GOT3 (cell line): ENCODE data around the gene PROC.
"Not testable (repeated sequence)": the region's sequence is repeated elsewhere in the genome, so short reads cannot be mapped to it uniquely, and the experiment has no call there.

Experiments
- DNase-seq: peaks from one replicate; lab custom pipeline; 2025; ENCODE audit warnings: mixed read lengths; lab: John Stamatoyannopoulos, UW

PROC gene

GRCh38 chr2:127394492-127394891 lies 23.7 kb upstream of the PROC start:
- no peak for DNase-seq

GRCh38 chr2:127397568-127398238 lies 20.5 kb upstream of the PROC start:
- no peak for DNase-seq

DNA sequence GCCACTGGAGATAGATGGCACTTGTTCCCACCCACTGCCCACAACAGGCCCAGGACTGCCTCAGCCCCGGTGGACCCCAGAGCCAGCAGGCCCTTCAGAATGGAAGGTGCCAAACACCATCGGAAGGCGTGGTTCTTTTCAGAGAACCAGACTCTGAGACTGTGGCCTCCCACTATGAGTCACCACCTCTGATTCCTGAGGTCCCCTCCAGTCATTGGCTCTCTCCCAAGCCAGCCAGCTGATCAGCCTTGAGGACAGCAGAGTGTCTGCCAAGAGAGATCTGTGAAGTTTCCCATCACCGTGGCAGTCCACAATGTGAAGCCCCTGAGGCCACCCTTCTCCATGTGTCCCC lies 20.0 kb upstream of the PROC start:
- peak; percentile 28 for DNase-seq

DNA sequence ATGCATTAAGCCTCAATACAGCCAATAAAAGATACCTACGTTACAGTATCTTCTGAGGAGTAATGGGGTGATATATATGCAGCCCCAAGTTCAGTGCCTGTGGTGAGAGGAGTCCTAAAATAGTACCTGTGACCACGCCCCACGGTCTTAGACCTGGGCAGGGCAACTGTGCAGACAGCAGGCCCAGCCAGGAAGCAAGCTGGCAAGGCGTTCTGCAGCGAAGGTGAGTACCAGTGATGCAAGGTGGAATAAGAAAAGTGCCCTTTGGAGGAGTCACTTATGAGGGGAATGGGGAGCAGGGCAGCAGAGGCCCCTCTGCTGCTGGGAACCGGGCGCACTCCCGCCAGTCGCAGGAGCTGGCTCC lies 17.7 kb upstream of the PROC start:
- DNase-seq = no peak

- no peak for DNase-seq
Observed at GRCh38 chr2:127400897-127401756, 17.1 kb upstream of the PROC start.

GRCh38 chr2:127401757-127402695 lies 16.2 kb upstream of the PROC start:
- DNase-seq = no peak

DNA sequence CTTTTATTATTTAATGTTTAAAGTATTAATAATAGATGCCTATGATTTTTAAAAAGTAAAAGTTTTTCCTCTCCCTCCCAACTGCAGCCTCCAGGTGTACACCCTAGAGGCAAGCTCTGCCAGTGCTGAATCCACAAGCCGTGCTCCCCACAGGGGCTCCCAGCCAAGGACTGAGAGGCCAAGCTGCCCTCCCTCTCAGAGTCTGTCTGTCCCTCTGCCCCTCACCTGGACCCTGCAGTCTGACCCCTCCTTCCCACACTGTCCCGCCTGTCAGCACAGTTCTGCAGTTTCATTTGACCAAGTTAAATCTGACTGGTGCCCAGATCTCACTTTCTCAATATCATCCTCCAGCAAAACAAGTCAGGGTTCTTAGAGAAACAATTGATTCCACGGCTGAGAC lies 14.8 kb upstream of the PROC start:
- no peak for DNase-seq

GRCh38 chr2:127404466-127405254 lies 13.6 kb upstream of the PROC start:
- DNase-seq = no peak

GRCh38 chr2:127405255-127405610 lies 13.0 kb upstream of the PROC start:
- no peak for DNase-seq

- DNase-seq = no peak
Observed at GRCh38 chr2:127406454-127406853, 11.8 kb upstream of the PROC start.

DNA sequence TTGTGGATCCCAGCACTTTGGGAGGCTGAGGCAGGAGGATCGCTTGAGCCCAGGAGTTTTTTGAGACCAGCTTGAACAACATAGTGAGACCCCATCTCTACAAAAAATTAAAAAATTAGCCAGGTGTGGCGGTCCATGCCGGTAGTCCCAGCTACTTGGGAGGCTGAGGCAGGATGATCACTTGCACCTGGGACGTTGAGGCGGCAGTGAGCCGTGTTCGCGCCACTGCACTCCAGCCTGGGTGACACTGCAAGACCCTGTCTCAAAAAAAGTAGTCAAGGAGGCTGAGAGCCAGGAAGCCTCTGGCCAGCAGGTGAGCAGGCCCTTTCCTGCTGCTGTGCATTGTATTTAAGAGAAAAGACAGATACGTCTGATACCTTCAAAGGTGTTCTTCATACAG lies 11.1 kb upstream of the PROC start:
- no peak for DNase-seq

- no peak for DNase-seq
Observed at GRCh38 chr2:127407661-127408003, 10.6 kb upstream of the PROC start.

GRCh38 chr2:127408004-127408806 lies 10.0 kb upstream of the PROC start:
- DNase-seq = peak; percentile 85

DNA sequence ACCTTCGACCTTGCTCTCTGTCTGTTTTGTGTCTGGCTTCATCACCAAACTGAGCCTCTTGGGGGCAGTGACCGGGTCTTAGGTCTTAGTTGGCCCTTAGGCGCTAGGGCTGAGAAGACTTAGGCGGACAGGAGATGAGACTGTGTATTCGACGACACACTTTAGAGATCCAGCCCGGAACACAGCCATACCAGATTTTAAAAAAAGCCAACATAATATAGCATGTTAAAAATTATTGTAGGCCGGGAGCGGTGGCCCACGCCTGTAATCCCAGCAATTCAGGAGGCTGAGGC lies 9.5 kb upstream of the PROC start:
- no peak for DNase-seq

DNA sequence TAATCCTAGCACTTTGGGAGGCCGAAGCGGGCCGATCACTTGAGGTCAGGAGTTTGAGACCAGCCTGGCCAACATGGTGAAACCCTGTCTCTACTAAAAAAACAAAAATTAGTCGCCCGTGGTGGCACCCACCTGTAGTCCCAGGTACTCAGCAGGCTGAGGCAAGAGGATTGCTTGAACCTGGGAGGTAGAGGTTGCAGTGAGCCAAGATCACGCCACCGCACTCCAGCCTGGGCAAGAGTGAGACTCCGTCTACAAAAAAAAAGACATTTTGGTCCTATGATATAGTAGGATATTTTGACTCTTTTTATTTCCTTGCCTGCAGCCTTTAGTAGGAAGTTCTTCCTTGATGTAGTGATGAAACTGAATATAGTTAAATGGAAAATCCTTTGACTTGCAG lies 8.5 kb upstream of the PROC start:
- not testable (repeated sequence) for DNase-seq

- DNase-seq = no peak
Observed at GRCh38 chr2:127410871-127411652, 7.2 kb upstream of the PROC start.

GRCh38 chr2:127411653-127412369 lies 6.4 kb upstream of the PROC start:
- DNase-seq = no peak

DNA sequence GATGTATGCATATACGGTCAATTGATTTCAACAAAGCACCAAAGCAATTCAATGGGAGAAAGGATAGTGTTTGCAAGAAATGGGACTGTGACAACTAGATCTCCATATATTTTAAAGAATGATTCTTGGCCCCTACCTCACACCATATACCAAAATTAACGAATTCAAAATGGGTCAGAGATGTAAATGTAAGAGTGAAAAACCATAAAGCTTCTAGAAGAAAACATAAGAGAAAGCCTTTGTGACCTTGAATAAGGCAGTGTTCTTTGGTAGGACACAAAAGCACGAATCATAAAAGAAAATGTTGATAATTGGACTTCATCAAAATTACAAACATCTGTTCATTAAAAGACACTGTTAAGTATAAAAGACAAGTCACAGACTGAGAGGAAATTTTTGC lies 5.0 kb upstream of the PROC start:
- DNase-seq = no peak

DNA sequence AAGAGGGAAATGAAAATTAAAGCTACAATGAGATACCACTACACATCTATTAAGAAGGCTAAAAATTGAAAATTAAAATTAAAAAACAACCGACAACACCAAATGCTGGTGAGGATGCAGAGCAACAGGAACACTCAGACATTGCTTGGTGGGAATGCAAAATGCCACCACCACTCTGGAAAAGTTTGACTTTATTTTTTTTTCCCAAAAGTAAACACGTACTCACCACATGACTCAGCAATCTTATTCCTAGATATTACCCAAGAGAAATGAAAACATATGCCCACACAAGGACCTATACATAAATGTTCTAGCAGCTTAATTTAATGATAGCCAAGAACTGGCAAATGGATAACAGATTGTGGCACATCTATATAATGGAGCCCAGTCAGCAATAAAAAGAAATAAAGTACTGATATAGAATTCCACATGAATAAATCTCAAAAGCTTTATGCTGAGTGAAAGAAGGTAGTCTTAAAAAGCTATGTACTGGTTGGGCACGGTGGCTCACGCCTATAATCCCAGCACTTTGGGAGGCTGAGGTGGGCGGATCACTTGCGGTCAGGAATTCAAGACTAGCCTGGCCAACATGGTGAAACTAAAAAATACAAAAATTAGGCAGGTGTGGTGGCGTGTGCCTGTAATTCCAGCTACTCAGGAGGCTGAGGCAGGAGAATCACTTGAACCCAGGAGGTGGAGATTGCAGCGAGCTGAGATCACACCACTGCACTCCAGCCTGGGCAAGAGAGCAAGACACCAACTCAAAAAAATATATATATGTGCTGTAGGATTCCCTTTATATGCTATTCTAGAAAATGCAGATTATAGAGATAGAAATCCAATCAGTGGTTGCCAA lies 4.2 kb upstream of the PROC start:
- DNase-seq = no peak
